ENCODE data around the gene KLHDC8B.

DNA sequence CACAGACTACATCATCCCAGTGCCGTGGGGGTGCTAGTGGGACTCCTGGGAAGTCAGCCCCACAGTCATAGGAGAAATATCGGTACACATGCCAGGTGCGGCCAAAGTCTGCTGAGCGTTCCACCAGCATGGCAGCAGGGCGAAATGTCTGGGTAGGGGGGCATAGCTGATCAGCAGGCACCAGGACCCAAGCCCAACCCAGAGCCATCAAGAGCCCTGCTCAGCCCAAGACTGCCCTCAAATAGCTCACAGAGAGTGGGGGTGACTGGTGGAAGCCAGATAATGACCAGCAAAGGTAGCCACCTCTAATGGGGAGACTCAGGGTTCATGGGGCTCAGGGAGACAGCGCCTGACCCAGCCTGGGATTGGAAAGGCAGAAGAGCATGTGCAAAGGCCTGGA lies 39.8 kb upstream of the KLHDC8B start:
- TF ChIP-seq, protein P1, sequence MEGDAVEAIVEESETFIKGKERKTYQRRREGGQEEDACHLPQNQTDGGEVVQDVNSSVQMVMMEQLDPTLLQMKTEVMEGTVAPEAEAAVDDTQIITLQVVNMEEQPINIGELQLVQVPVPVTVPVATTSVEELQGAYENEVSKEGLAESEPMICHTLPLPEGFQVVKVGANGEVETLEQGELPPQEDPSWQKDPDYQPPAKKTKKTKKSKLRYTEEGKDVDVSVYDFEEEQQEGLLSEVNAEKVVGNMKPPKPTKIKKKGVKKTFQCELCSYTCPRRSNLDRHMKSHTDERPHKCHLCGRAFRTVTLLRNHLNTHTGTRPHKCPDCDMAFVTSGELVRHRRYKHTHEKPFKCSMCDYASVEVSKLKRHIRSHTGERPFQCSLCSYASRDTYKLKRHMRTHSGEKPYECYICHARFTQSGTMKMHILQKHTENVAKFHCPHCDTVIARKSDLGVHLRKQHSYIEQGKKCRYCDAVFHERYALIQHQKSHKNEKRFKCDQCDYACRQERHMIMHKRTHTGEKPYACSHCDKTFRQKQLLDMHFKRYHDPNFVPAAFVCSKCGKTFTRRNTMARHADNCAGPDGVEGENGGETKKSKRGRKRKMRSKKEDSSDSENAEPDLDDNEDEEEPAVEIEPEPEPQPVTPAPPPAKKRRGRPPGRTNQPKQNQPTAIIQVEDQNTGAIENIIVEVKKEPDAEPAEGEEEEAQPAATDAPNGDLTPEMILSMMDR (IDR thresholded peaks at IDR 0.05) = no peak
- TF ChIP-seq POLR2A (IDR thresholded peaks at IDR 0.05) = no peak

Data from thyroid gland (tissue), 4 donors.